Caco-2 (cell line): ENCODE results near the gene NRXN2. TPM values are rescaled to one million over a fixed set of nuclear protein-coding genes. Genes with fewer than 3 reads are reported as not detected.

Experiments used
- BruUV-seq: library from RNA; stranded (reverse); fragments of 400-500 nt; replicated peaks from 2 replicates; lab custom pipeline; 2021; lab: Mats Ljungman, UMichigan
- CTCF ChIA-PET: fragments of 300-600 bp; sonication (Branson Sonifier 250); formaldehyde crosslinking; loops from one replicate; lab custom pipeline; 2022; ENCODE audit warnings: antibody characterized with exemption; lab: Charles Lee
- POLR2A ChIA-PET: fragments of 300-600 bp; sonication (Branson Sonifier 250); formaldehyde crosslinking; loops from one replicate; lab custom pipeline; 2022; ENCODE audit warnings: antibody characterized with exemption; lab: Charles Lee
- DNase-seq, 2 experiments: peaks; one replicate each; pipeline versions ENCODE4 v3.0.0 to v3.0.0-alpha.2; 2020 to 2022
- H3K27me3 ChIP-seq: replicated peaks from 2 replicates; pipeline ENCODE4 v1.6.0; 2011; ENCODE audit warnings: low read length; ENCODE audit not compliant: control insufficient read depth, insufficient read depth
- H3K36me3 ChIP-seq: 2 replicates; pipeline ENCODE4 v1.5.1; 2011; ENCODE audit warnings: low read length; ENCODE audit not compliant: control insufficient read depth, insufficient read depth
- H3K4me1 ChIP-seq: fragments of 250-450 bp; sonication (Bioruptor Pico); 2 replicates; pipeline ENCODE4 v1.5.1; 2020; ENCODE audit warnings: mild to moderate bottlenecking
- H3K4me3 ChIP-seq: 2 replicates; pipeline ENCODE4 v1.5.1; 2011; ENCODE audit warnings: low read depth, mild to moderate bottlenecking, control low read depth, low read length
- H3K9me3 ChIP-seq: fragments of 250-450 bp; sonication (Bioruptor Pico); 2 replicates; pipeline ENCODE4 v1.5.1; 2020; ENCODE audit warnings: mild to moderate bottlenecking, moderate library complexity
- H3K27ac Mint-ChIP-seq: one replicate; pipeline ENCODE4 v1.8.0; 2022; ENCODE audit warnings: mixed read lengths; ENCODE audit not compliant: unreplicated experiment
- H3K27me3 Mint-ChIP-seq: one replicate; pipeline ENCODE4 v1.8.0; 2022; ENCODE audit warnings: mixed read lengths; ENCODE audit not compliant: insufficient read depth, unreplicated experiment
- H3K36me3 Mint-ChIP-seq: one replicate; pipeline ENCODE4 v1.8.0; 2022; ENCODE audit warnings: mild to moderate bottlenecking, mixed read lengths; ENCODE audit not compliant: insufficient read depth, unreplicated experiment
- H3K4me1 Mint-ChIP-seq: one replicate; pipeline ENCODE4 v1.8.0; 2022; ENCODE audit warnings: low read depth, mixed read lengths; ENCODE audit not compliant: unreplicated experiment
- H3K4me3 Mint-ChIP-seq: one replicate; pipeline ENCODE4 v1.8.0; 2022; ENCODE audit warnings: mild to moderate bottlenecking, moderate library complexity, mixed read lengths; ENCODE audit not compliant: unreplicated experiment
- H3K9me3 Mint-ChIP-seq: one replicate; pipeline ENCODE4 v1.8.0; 2022; ENCODE audit warnings: mixed read lengths; ENCODE audit not compliant: unreplicated experiment
- intact Hi-C: fragments of 100-400 bp; cut with micrococcal nuclease; formaldehyde crosslinking; loops from one replicate; pipeline ENCODE4 v1.10.0; 2022; ENCODE audit not compliant: unreplicated experiment
- total RNA-seq: library from RNA; stranded (reverse); gene quantifications from 2 replicates; pipeline ENCODE4 v1.2.3, GENCODE V29; 2022
- TF ChIP-seq, protein P1 (sequence below), 2 experiments: fragments of 200-600 bp in 1 of 2; IDR thresholded peaks; 1 replicate in 1 of 2; 2 replicates in 1 of 2; pipeline versions ENCODE4 v1.5.1 to v1.8.0; 2011 to 2022; ENCODE audit warnings: antibody characterized with exemption in 1 of 2, control low read depth in 1 of 2, inconsistent platforms in 1 of 2, low read depth in 1 of 2, low read length in 1 of 2, mild to moderate bottlenecking in 1 of 2, moderate library complexity in 1 of 2; ENCODE audit not compliant: insufficient read depth in 1 of 2, severe bottlenecking in 1 of 2, unreplicated experiment in 1 of 2

Gene NRXN2
- total RNA-seq, 1 experiment from 2014 or later, result 7.6 TPM

GRCh38 chr11:64624883-64625481 is 98.0 kb downstream of the NRXN2 start:
- Mint-ChIP-seq H3K36me3 (no peaks in the 10 kb centered on the region), H3K4me3 (no peak overlapping the region), H3K27me3 (no peaks in the 10 kb centered on the region), H3K9me3 (no peaks in the 10 kb centered on the region), H3K4me1 (peaks cover 6% of the 10 kb centered on the region), H3K27ac (no peak overlapping the region)
- ChIA-PET CTCF (no interaction called here), POLR2A (no interaction called here)
- TF ChIP-seq, protein P1, sequence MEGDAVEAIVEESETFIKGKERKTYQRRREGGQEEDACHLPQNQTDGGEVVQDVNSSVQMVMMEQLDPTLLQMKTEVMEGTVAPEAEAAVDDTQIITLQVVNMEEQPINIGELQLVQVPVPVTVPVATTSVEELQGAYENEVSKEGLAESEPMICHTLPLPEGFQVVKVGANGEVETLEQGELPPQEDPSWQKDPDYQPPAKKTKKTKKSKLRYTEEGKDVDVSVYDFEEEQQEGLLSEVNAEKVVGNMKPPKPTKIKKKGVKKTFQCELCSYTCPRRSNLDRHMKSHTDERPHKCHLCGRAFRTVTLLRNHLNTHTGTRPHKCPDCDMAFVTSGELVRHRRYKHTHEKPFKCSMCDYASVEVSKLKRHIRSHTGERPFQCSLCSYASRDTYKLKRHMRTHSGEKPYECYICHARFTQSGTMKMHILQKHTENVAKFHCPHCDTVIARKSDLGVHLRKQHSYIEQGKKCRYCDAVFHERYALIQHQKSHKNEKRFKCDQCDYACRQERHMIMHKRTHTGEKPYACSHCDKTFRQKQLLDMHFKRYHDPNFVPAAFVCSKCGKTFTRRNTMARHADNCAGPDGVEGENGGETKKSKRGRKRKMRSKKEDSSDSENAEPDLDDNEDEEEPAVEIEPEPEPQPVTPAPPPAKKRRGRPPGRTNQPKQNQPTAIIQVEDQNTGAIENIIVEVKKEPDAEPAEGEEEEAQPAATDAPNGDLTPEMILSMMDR (IDR thresholded peaks at IDR 0.05; ENCODE audit: insufficient read depth in 1 of 2, low read depth in 1 of 2, low read length in 1 of 2, severe bottlenecking in 1 of 2, unreplicated experiment in 1 of 2), result no peak
- Histone ChIP-seq H3K27me3 (no peaks in the 10 kb centered on the region), H3K4me1 (0 out of 2 replicates have a peak, but pooled peaks cover 7% of the 10 kb centered on the region), H3K36me3 (no peaks in the 10 kb centered on the region), H3K4me3 (no peak overlapping the region), H3K9me3 (no peaks in the 10 kb centered on the region)
- intact Hi-C loops, result no loop called here
- DNase-seq, result no peak
- BruUV-seq, result no TSS peak

GRCh38 chr11:64622681-64623080 is 100.3 kb downstream of the NRXN2 start:
- 0 out of 2 replicates have a peak, but pooled peaks cover 7% of the 10 kb centered on the region for H3K4me1 ChIP-seq
- no peaks in the 10 kb centered on the region for H3K27me3 ChIP-seq
- DNase-seq, result no peak
- Mint-ChIP-seq H3K4me1 (peaks cover 6% of the 10 kb centered on the region), H3K27ac (no peak overlapping the region), H3K36me3 (no peaks in the 10 kb centered on the region), H3K4me3 (no peak overlapping the region), H3K27me3 (no peaks in the 10 kb centered on the region), H3K9me3 (no peaks in the 10 kb centered on the region)
- ChIA-PET POLR2A (no interaction called here), CTCF (no interaction called here)
- BruUV-seq, result no TSS peak
- H3K36me3 ChIP-seq, result no peaks in the 10 kb centered on the region
- TF ChIP-seq, protein P1 (IDR thresholded peaks at IDR 0.05; ENCODE audit: insufficient read depth in 1 of 2, low read depth in 1 of 2, low read length in 1 of 2, severe bottlenecking in 1 of 2, unreplicated experiment in 1 of 2), result no peak
- no peak overlapping the region for H3K4me3 ChIP-seq
- intact Hi-C loops, result no loop called here
- no peaks in the 10 kb centered on the region for H3K9me3 ChIP-seq

DNA sequence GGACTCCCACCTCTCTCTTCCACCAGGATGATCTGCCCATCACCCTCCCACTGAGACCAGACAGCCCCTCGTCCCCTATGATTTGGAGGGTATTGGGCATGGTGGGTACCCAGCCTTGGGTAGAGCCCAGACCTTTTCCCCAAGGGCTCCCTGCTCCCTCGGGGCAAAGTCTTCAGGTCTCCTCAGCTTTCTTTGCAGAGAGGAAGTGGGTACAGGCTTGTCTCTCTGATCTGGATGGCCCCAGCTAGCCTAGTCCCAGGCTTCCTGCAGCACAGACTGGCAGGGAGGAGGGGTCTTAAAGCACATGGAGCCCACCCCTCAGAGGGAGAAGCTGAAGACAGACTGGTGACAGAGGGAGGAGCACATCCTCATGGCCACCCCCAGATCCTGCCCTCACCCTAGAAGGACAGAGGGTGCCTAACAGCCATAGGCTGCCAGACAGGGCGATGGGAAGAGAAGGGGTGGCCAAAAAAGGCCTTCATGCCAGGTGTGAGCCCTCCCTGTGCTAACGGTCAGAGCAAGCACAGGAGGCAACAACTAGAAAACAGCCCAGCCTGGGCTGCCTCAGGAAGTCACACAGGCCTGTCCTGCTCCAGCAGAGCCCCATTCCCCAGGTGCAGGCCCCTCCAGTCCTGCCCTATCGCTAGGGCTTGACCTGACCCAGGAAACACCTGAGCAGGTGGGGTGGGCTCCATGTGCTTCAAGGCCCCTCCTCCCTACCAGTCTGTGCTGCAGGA is 101.5 kb downstream of the NRXN2 start:
- no peaks in the 10 kb centered on the region for H3K9me3 Mint-ChIP-seq
- H3K4me1 Mint-ChIP-seq, result peaks cover 2% of the 10 kb centered on the region
- Histone ChIP-seq H3K4me1 (0 out of 2 replicates have a peak, but pooled peaks cover 4% of the 10 kb centered on the region), H3K27me3 (no peaks in the 10 kb centered on the region), H3K36me3 (no peaks in the 10 kb centered on the region), H3K4me3 (no peak overlapping the region), H3K9me3 (no peaks in the 10 kb centered on the region)
- H3K36me3 Mint-ChIP-seq, result no peaks in the 10 kb centered on the region
- no peak overlapping the region for H3K27ac Mint-ChIP-seq
- no peak for DNase-seq
- H3K4me3 Mint-ChIP-seq, result no peak overlapping the region
- H3K27me3 Mint-ChIP-seq, result no peaks in the 10 kb centered on the region
- ChIA-PET POLR2A (no interaction called here), CTCF (no interaction called here)
- BruUV-seq, result no TSS peak
- intact Hi-C loops, result no loop called here
- TF ChIP-seq, protein P1 (IDR thresholded peaks at IDR 0.05; ENCODE audit: insufficient read depth in 1 of 2, low read depth in 1 of 2, low read length in 1 of 2, severe bottlenecking in 1 of 2, unreplicated experiment in 1 of 2), result no peak
